ENCODE results near the gene ORM2. TPM values are rescaled to one million over a fixed set of nuclear protein-coding genes. Genes with fewer than 3 reads are reported as not detected.

Gene ORM2
- total and polyA plus RNA-seq, 4 donors = 0.28 to 0.29 TPM; not detected in 2

- DNase-seq (ENCODE audit: low read depth in 4 of 6, low spot score in 6 of 6) = no peak
- 93% methylated on average over 5 of the region's 6 CpGs for WGBS (ENCODE audit: insufficient coverage)
- Histone ChIP-seq H3K36me3 (ENCODE audit: control insufficient read depth, insufficient read depth, low read length) (peaks cover 74% of the 10 kb centered on the region), H3K27me3 (ENCODE audit: control insufficient read depth, insufficient read depth, low read length) (no peaks in the 10 kb centered on the region), H3K9me3 (ENCODE audit: control insufficient read depth, insufficient read depth, low read length) (no peaks in the 10 kb centered on the region), H3K4me1 (ENCODE audit: control insufficient read depth, insufficient read depth, low read length) (no peaks in the 10 kb centered on the region), H3K4me3 (ENCODE audit: low read depth, low read length) (no peak overlapping the region), H3K27ac (ENCODE audit: low read depth, low read length) (no peak overlapping the region)
These were observed 27.7 kb downstream of the ORM2 start for GRCh38 chr9:114357360-114357759.

- Histone ChIP-seq H3K27ac (ENCODE audit: low read depth, low read length) (no peak overlapping the region), H3K9me3 (ENCODE audit: control insufficient read depth, insufficient read depth, low read length) (no peaks in the 10 kb centered on the region), H3K4me1 (ENCODE audit: control insufficient read depth, insufficient read depth, low read length) (no peaks in the 10 kb centered on the region), H3K4me3 (ENCODE audit: low read depth, low read length) (no peak overlapping the region), H3K36me3 (ENCODE audit: control insufficient read depth, insufficient read depth, low read length) (peaks cover 74% of the 10 kb centered on the region), H3K27me3 (ENCODE audit: control insufficient read depth, insufficient read depth, low read length) (no peaks in the 10 kb centered on the region)
- WGBS (ENCODE audit: insufficient coverage) = 94% methylated on average over 9 of the region's 9 CpGs
- no peak for DNase-seq (ENCODE audit: low read depth in 4 of 6, low spot score in 6 of 6)
These were observed 28.3 kb downstream of the ORM2 start for GRCh38 chr9:114357911-114358328.

GRCh38 chr9:114359801-114360200 is 30.1 kb downstream of the ORM2 start:
- Histone ChIP-seq H3K4me1 (ENCODE audit: control insufficient read depth, insufficient read depth, low read length) (no peaks in the 10 kb centered on the region), H3K4me3 (ENCODE audit: low read depth, low read length) (no peak overlapping the region), H3K27me3 (ENCODE audit: control insufficient read depth, insufficient read depth, low read length) (no peaks in the 10 kb centered on the region), H3K27ac (ENCODE audit: low read depth, low read length) (no peak overlapping the region), H3K36me3 (ENCODE audit: control insufficient read depth, insufficient read depth, low read length) (peaks cover 74% of the 10 kb centered on the region), H3K9me3 (ENCODE audit: control insufficient read depth, insufficient read depth, low read length) (no peaks in the 10 kb centered on the region)
- DNase-seq (ENCODE audit: low read depth in 4 of 6, low spot score in 6 of 6) = no peak
- 94% methylated on average over 2 of the region's 7 CpGs for WGBS (ENCODE audit: insufficient coverage)

- no peaks in the 10 kb centered on the region for H3K9me3 ChIP-seq (ENCODE audit: control insufficient read depth, insufficient read depth, low read length)
- no peak overlapping the region for H3K4me3 ChIP-seq (ENCODE audit: low read depth, low read length)
- no peaks in the 10 kb centered on the region for H3K27me3 ChIP-seq (ENCODE audit: control insufficient read depth, insufficient read depth, low read length)
- no peak for DNase-seq (ENCODE audit: low read depth in 4 of 6, low spot score in 6 of 6)
- H3K27ac ChIP-seq (ENCODE audit: low read depth, low read length) = no peak overlapping the region
- 89% methylated on average over 7 of the region's 7 CpGs for WGBS (ENCODE audit: insufficient coverage)
- H3K36me3 ChIP-seq (ENCODE audit: control insufficient read depth, insufficient read depth, low read length) = peaks cover 63% of the 10 kb centered on the region
- H3K4me1 ChIP-seq (ENCODE audit: control insufficient read depth, insufficient read depth, low read length) = no peaks in the 10 kb centered on the region
These were observed 31.9 kb downstream of the ORM2 start for GRCh38 chr9:114361542-114361941.

GRCh38 chr9:114362394-114362793 is 32.7 kb downstream of the ORM2 start:
- Histone ChIP-seq H3K4me3 (ENCODE audit: low read depth, low read length) (no peak overlapping the region), H3K36me3 (ENCODE audit: control insufficient read depth, insufficient read depth, low read length) (peaks cover 61% of the 10 kb centered on the region), H3K27ac (ENCODE audit: low read depth, low read length) (no peak overlapping the region), H3K4me1 (ENCODE audit: control insufficient read depth, insufficient read depth, low read length) (no peaks in the 10 kb centered on the region), H3K27me3 (ENCODE audit: control insufficient read depth, insufficient read depth, low read length) (no peaks in the 10 kb centered on the region), H3K9me3 (ENCODE audit: control insufficient read depth, insufficient read depth, low read length) (no peaks in the 10 kb centered on the region)
- DNase-seq (ENCODE audit: low read depth in 4 of 6, low spot score in 6 of 6) = no peak
- WGBS (ENCODE audit: insufficient coverage) = 94% methylated on average over 12 of the region's 12 CpGs

GRCh38 chr9:114363424-114363823 is 33.8 kb downstream of the ORM2 start:
- no peaks in the 10 kb centered on the region for H3K27me3 ChIP-seq (ENCODE audit: control insufficient read depth, insufficient read depth, low read length)
- no peaks in the 10 kb centered on the region for H3K4me1 ChIP-seq (ENCODE audit: control insufficient read depth, insufficient read depth, low read length)
- H3K9me3 ChIP-seq (ENCODE audit: control insufficient read depth, insufficient read depth, low read length) = no peaks in the 10 kb centered on the region
- DNase-seq (ENCODE audit: low read depth in 4 of 6, low spot score in 6 of 6) = no peak
- peaks cover 61% of the 10 kb centered on the region for H3K36me3 ChIP-seq (ENCODE audit: control insufficient read depth, insufficient read depth, low read length)
- WGBS (ENCODE audit: insufficient coverage) = 83% methylated on average over 2 of the region's 2 CpGs
- H3K4me3 ChIP-seq (ENCODE audit: low read depth, low read length) = no peak overlapping the region
- no peak overlapping the region for H3K27ac ChIP-seq (ENCODE audit: low read depth, low read length)

GRCh38 chr9:114364134-114365041 is 34.7 kb downstream of the ORM2 start:
- no peak overlapping the region for H3K4me3 ChIP-seq (ENCODE audit: low read depth, low read length)
- H3K4me1 ChIP-seq (ENCODE audit: control insufficient read depth, insufficient read depth, low read length) = no peaks in the 10 kb centered on the region
- DNase-seq (ENCODE audit: low read depth in 4 of 6, low spot score in 6 of 6) = no peak
- 90% methylated on average over 2 of the region's 6 CpGs for WGBS (ENCODE audit: insufficient coverage)
- H3K27me3 ChIP-seq (ENCODE audit: control insufficient read depth, insufficient read depth, low read length) = no peaks in the 10 kb centered on the region
- H3K36me3 ChIP-seq (ENCODE audit: control insufficient read depth, insufficient read depth, low read length) = peaks cover 55% of the 10 kb centered on the region
- H3K9me3 ChIP-seq (ENCODE audit: control insufficient read depth, insufficient read depth, low read length) = no peaks in the 10 kb centered on the region
- H3K27ac ChIP-seq (ENCODE audit: low read depth, low read length) = no peak overlapping the region

- WGBS (ENCODE audit: insufficient coverage) = no CpG with 5 or more reads among the region's 2 CpGs
- H3K4me1 ChIP-seq (ENCODE audit: control insufficient read depth, insufficient read depth, low read length) = peaks cover 5% of the 10 kb centered on the region
- H3K27ac ChIP-seq (ENCODE audit: low read depth, low read length) = no peak overlapping the region
These were observed 35.5 kb downstream of the ORM2 start for GRCh38 chr9:114365194-114365593.

GRCh38 chr9:114366334-114367128 is 36.9 kb downstream of the ORM2 start:
- Histone ChIP-seq H3K27me3 (ENCODE audit: control insufficient read depth, insufficient read depth, low read length) (no peaks in the 10 kb centered on the region), H3K27ac (ENCODE audit: low read depth, low read length) (no peak overlapping the region), H3K4me1 (ENCODE audit: control insufficient read depth, insufficient read depth, low read length) (peaks cover 18% of the 10 kb centered on the region), H3K4me3 (ENCODE audit: low read depth, low read length) (no peak overlapping the region), H3K36me3 (ENCODE audit: control insufficient read depth, insufficient read depth, low read length) (peaks cover 46% of the 10 kb centered on the region), H3K9me3 (ENCODE audit: control insufficient read depth, insufficient read depth, low read length) (no peaks in the 10 kb centered on the region)
- DNase-seq (ENCODE audit: low read depth in 4 of 6, low spot score in 6 of 6) = peak in 1 of 6 donors; percentile 49
- 90% methylated on average over 5 of the region's 10 CpGs for WGBS (ENCODE audit: insufficient coverage)

More at GRCh38 chr9:114365194-114365593, 35.5 kb downstream of the ORM2 start:
- no peak for DNase-seq (ENCODE audit: low read depth in 4 of 6, low spot score in 6 of 6)
- H3K27me3 ChIP-seq (ENCODE audit: control insufficient read depth, insufficient read depth, low read length) = no peaks in the 10 kb centered on the region
- no peaks in the 10 kb centered on the region for H3K9me3 ChIP-seq (ENCODE audit: control insufficient read depth, insufficient read depth, low read length)
- H3K36me3 ChIP-seq (ENCODE audit: control insufficient read depth, insufficient read depth, low read length) = peaks cover 51% of the 10 kb centered on the region
- no peak overlapping the region for H3K4me3 ChIP-seq (ENCODE audit: low read depth, low read length)

Measured in spinal cord (tissue), 10 donors.